GM21360 (cell line): ENCODE measurements around the gene RPP38.

Source experiments
- ATAC-seq: cut with Tn5 transposase; IDR thresholded peaks from one replicate; pipeline ENCODE4 v1.9.1; 2021; ENCODE audit warnings: mild to moderate bottlenecking, moderate library complexity; ENCODE audit not compliant: unreplicated experiment

RPP38 gene

DNA sequence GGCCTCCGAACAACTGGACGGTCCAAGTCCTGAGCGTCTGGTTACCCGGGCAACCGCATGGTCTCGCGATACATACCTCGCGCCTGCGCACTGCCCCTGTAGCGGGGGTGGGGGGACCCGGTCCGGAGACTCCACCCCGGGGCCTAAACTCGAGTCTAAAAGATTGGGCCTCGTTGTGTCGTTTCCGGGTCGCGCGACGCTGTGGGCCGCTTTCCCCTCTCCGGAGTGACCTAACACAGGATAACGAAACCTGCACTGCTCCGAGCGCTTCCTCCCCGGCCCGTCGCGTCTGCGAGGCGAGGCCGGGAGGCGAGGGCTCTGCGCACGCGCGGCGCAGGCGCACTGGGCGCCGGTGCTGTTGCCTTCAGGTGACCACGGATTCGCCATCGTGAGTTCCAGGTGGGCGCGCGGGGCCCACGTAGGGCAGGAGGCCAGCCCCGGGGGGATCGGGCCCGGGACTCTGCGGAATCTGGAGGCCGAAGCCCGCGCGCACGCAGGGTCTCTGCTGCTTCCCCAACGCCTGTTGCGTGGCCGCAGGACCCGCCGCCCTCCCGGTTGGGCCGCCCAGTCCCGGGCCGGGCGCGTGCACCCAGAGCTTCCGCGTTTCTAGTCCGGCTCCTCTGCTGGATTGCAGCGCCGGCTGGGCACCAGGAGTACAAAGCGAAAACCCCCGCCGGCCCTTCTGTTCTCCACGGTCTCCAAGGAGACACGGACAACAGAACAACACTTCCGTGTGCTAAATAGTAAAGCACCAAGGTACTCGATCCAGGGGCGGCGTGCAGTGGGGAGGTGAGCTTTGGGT is at the start of gene RPP38:
RPP38 (plus strand) TSS at position 345 of the 802 bp plus-strand sequence. CDS start 5,960 bp downstream, outside the sequence.
- ATAC-seq: peak; percentile 78

GRCh38 chr10:15049533-15049932 is 47.6 kb upstream of the RPP38 start:
- ATAC-seq: no peak

DNA sequence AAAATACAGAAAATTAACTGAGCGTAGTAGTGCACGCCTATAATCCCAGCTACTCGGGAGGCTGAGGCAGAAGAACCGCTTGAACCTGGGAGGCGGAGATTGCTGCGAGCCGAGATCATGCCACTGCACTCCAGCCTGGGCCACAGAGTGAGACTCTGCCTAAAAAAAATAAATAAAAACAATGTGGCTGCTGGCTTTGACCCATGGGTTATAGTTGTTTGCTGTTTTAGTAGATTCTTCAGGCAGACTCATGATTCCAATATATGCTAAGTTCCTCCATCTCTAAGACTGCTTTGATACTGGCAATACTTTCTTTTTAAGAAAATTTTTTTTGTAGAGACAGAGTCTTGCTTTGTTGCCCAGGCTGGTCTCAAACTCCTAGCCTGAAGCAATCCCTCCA is 45.0 kb upstream of the RPP38 start:
- no peak for ATAC-seq

DNA sequence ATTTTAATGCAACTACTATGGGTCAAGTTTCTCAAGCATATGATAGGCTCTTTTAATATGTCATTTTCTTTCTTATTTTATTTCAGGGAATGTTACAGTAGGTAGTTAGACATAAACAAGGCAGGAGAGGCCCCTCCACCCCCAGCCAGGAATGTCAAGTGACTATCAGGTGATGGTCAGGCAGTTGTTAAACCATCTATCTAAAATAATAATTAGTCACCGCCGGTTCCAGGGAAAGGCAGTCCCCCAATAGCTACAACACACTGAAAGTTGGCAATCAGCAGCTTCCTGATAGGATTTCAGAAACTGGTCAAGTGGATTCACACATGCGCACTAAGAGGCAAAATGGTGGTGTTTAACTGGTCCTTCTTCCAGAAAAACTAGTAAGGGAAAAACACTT is 44.1 kb upstream of the RPP38 start:
- no peak for ATAC-seq

DNA sequence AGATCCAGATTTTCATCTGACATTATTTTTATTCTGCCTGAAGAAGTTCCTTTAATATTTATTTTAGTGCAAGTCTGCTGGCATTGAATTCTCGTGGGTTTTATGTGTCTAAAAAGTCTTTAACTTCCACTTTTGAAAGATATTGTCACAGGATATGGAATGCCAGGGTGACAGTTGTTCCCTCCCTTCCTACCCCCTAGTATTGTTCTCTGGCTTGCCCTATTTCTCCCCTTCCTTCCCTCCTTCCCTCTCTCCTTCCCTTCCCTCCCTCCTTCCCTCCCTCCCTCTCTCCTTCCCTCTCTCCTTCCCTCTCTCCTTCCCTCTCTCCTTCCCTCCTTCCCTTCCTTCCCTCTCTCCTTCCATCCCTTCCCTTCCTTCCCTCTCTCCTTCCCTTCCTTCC is 38.5 kb upstream of the RPP38 start:
- ATAC-seq: no peak

GRCh38 chr10:15059914-15060313 is 37.2 kb upstream of the RPP38 start:
- no peak for ATAC-seq

- ATAC-seq: no peak
Measured at GRCh38 chr10:15060638-15061037, 36.5 kb upstream of the RPP38 start.

DNA sequence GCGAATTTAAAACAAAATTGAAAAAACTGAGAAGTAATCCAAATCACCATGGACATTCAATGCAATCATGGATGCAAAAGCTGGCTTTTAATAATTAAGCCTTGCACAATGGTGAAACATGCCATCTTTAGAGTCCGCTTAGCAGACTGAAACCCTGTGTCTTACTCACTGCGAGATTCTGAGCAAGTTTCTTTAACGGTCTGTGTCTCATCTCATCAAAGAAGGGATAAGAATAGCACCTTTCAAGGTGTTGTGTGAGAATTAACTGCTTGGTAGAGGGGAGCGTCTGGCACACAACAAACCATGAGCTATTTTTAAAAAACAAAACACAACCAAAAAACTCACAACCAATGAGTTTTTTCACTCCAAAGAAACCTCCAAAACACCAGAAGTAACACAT is 30.0 kb upstream of the RPP38 start:
- ATAC-seq: no peak

GRCh38 chr10:15068802-15069201 is 28.4 kb upstream of the RPP38 start:
- no peak for ATAC-seq

- ATAC-seq: no peak
Measured at GRCh38 chr10:15069230-15069629, 27.9 kb upstream of the RPP38 start.

DNA sequence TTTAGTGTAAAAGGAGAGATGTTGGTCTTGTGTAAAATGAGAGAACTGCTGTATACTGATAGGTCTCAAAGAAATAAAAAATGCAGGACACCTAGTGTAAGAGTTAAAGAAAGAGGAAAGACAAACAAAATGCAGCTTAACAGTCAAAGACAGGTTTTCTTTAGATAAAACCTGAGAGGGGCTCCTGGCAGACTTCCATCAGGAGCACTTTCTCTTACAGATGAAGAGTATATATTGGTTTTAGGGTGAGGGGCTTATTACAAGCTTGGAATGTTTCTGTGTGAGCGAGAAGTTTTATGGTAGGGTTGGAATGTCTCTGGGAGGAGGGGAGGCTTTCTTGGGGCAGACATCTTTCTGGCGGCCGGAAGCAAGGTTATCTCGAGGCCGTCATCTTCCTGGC is 24.8 kb upstream of the RPP38 start:
- no peak for ATAC-seq

- no peak for ATAC-seq
Measured at GRCh38 chr10:15075421-15075820, 21.7 kb upstream of the RPP38 start.

- ATAC-seq: no peak
Measured at GRCh38 chr10:15083674-15084501, 13.3 kb upstream of the RPP38 start.

DNA sequence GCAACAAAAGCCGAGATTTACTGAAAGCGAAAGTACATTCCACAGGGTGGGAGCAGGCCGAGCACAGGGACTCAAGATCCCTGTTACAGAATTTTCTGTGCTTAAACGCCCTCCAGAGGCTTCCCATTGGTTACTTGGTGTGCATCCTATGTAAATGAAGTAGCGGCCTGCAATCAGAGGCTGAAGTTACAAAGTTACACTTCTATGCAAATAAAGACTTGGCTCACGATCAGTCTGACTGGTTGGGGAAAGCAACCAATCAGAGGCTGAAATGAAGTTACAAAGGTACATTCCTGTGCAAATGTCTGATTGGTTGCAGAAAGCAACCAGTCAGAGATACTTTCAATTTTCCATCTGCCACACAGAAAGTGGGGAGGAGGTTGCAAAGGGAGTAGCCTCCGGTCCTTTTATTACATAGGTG is 12.6 kb upstream of the RPP38 start:
- no peak for ATAC-seq

- peak; percentile 97 for ATAC-seq
Measured at GRCh38 chr10:15088428-15089261, 8.5 kb upstream of the RPP38 start, which contains the start of gene ACBD7. ACBD7 (minus strand) TSS chr10:15088776; CDS start chr10:15088728, 48 bp downstream.

- ATAC-seq: no peak
Measured at GRCh38 chr10:15091418-15091817, 5.7 kb upstream of the RPP38 start.

DNA sequence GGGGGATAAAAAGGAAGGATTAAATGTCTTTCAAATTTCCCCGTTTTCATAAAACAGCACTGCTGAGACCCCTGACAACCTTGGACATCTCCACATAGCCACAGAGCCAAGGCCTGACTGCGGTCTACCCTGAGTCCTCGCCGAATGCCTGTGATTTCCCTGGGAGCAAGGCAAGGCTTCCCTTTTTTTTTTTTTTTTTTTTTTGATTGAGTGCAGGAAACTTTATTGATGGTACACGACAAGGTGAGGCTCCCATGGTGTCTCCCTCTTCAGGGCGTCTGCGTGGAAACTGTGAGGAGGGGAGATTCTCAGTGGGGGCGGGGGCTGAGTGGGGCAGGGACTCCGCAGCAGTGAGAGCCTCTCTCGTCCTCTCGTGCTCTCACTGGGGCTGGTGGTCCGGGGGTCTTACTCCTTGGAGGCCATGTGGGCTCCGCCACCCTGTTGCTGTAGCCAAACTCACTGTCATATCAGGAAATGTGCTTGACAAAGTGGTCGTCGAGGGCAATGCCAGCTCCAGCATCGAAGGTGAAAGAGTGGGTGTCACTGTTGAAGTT is 4.2 kb upstream of the RPP38 start:
- no peak for ATAC-seq

- ATAC-seq: peak; percentile 19
Measured at GRCh38 chr10:15096661-15097010, 519 bp upstream of the RPP38 start.

- no peak for ATAC-seq
Measured at GRCh38 chr10:15099886-15100285, 2.7 kb downstream of the RPP38 start.

DNA sequence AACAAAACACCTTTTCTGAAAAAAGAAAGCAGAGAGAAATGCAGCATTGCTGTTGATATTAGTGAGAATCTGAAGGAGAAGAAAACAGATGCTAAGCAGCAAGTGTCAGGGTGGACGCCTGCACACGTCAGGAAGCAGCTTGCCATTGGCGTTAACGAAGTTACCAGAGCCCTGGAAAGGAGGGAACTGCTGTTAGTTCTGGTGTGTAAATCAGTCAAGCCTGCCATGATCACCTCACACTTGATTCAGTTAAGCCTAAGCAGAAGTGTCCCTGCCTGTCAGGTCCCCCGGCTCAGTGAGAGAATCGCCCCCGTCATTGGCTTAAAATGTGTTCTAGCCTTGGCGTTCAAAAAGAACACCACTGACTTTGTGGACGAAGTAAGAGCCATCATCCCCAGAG is 6.4 kb downstream of the RPP38 start:
- ATAC-seq: no peak
